HG02610 (cell line): ENCODE results near the gene KLK5.

Experiments used
- ATAC-seq: cut with Tn5 transposase; IDR thresholded peaks from one replicate; pipeline ENCODE4 v1.9.1; 2021; ENCODE audit warnings: mild to moderate bottlenecking, moderate library complexity; ENCODE audit not compliant: unreplicated experiment

KLK5 gene

DNA sequence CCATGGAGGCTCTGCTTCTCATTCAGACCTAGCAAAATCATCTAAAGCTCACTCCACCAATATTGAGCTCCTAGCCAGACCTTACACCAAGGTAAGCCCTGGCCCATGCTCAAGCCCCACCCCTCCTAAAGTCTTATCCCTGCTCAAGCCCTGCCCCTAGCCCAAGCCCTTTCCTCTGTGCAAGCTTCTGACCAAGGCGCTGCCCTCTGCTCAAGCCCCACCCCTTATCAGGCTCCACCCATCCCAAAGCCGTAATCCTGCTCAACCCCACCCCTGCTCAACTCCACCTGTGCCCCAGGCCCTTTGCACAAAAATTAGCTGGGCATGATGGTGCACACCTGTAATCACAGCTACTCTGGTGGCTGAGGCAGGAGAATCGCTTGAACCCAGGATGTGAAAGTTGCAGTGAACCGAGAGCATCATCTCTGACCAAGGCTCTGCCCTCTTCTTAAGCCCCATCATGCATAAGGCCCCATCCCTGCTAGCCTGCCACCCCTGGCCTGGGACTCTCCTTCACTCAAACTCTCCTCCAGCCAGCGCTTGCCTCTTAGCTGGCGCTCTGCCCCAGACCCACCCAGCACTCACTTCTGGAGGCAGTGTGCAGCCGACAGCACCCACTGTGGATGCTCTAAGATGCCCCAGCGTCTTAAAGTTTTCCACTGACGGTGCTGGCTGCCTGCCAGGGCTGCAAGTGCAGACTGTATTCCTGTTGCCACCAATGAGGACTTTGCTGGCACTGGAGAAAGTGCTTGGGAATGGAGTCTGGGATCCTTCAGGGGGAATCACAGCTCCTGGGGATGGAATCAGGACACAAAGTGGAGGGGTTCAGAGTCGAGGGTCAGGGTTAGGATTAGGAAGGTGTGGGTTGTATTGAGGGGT lies 58.1 kb downstream of the KLK5 start:
- ATAC-seq = no peak
